GM23338 (cell line): ENCODE measurements around the gene ZNF670.

Experiments
- CREB1 ChIP-seq: fragments of 250-450 bp; sonication (Bioruptor Pico); IDR thresholded peaks from 2 replicates; pipeline ENCODE4 v1.5.0; 2020; ENCODE audit warnings: low read depth, mild to moderate bottlenecking, moderate library complexity
- EZH2 ChIP-seq: fragments of 200-600 bp; sonication (generic); IDR thresholded peaks from one replicate; pipeline ENCODE4 v1.8.0; 2017; ENCODE audit warnings: antibody characterized with exemption, mild to moderate bottlenecking, low read depth; ENCODE audit not compliant: unreplicated experiment
- EZH2phosphoT487 ChIP-seq: fragments of 200-600 bp; sonication (generic); IDR thresholded peaks from one replicate; pipeline ENCODE4 v1.8.1; 2018; ENCODE audit warnings: antibody characterized with exemption; ENCODE audit not compliant: unreplicated experiment
- JUNB ChIP-seq: IDR thresholded peaks from one replicate; pipeline ENCODE4 v1.6.1; 2016; ENCODE audit warnings: antibody characterized with exemption; ENCODE audit not compliant: unreplicated experiment
- POLR2AphosphoS5 ChIP-seq: IDR thresholded peaks from 2 replicates; pipeline ENCODE4 v1.6.1; 2016; ENCODE audit warnings: antibody characterized with exemption, low read depth
- TF ChIP-seq, protein P1 (sequence below), 2 experiments: fragments of 200-600 bp in 1 of 2; sonication (generic) in 1 of 2; conservative IDR thresholded peaks; 2 replicates each; pipeline versions ENCODE4 v1.5.1 to v1.6.1; 2016 to 2017; ENCODE audit warnings: antibody characterized with exemption in 2 of 2, low read depth in 2 of 2, mild to moderate bottlenecking in 2 of 2, moderate library complexity in 1 of 2
- TF ChIP-seq, protein P2 (sequence below): IDR thresholded peaks from 2 replicates; pipeline ENCODE4 v1.6.1; 2016; ENCODE audit warnings: antibody characterized with exemption

DNA sequence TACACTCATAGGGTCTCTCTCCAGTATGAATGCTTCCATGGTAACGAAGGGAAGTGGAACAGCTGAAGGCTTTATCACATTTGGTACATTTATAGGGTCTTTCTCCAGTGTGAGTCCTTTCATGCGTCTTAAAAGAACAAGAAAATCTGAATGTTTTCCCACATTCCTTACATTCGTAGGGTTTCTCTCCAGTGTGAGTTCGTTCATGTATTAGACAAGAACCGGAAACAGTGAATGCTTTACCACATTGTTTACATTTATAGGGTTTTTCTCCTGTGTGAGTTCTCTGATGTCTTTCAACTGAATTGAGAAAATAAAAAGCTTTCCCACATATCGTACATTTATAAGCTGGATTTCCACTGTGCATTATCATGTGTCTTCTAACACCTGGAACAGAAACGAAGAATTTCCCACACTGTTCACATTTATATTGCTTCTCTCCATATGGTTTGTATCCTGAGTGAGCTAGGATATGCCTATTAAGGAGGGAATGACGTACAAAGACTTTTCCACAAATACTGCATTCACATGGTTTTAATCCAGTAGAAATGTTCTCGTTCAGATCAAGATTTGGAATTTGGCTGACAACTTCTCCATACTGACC is 22.2 kb upstream of the ZNF670 start:
- TF ChIP-seq, protein P1, sequence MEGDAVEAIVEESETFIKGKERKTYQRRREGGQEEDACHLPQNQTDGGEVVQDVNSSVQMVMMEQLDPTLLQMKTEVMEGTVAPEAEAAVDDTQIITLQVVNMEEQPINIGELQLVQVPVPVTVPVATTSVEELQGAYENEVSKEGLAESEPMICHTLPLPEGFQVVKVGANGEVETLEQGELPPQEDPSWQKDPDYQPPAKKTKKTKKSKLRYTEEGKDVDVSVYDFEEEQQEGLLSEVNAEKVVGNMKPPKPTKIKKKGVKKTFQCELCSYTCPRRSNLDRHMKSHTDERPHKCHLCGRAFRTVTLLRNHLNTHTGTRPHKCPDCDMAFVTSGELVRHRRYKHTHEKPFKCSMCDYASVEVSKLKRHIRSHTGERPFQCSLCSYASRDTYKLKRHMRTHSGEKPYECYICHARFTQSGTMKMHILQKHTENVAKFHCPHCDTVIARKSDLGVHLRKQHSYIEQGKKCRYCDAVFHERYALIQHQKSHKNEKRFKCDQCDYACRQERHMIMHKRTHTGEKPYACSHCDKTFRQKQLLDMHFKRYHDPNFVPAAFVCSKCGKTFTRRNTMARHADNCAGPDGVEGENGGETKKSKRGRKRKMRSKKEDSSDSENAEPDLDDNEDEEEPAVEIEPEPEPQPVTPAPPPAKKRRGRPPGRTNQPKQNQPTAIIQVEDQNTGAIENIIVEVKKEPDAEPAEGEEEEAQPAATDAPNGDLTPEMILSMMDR (conservative IDR thresholded peaks at IDR 0.05; ENCODE audit: low read depth in 2 of 2): no peak
- TF ChIP-seq, protein P2, sequence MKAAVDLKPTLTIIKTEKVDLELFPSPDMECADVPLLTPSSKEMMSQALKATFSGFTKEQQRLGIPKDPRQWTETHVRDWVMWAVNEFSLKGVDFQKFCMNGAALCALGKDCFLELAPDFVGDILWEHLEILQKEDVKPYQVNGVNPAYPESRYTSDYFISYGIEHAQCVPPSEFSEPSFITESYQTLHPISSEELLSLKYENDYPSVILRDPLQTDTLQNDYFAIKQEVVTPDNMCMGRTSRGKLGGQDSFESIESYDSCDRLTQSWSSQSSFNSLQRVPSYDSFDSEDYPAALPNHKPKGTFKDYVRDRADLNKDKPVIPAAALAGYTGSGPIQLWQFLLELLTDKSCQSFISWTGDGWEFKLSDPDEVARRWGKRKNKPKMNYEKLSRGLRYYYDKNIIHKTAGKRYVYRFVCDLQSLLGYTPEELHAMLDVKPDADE: no peak
- TF ChIP-seq EZH2phosphoT487 (no peak), EZH2 (no peak), CREB1 (no peak), POLR2AphosphoS5 (no peak), JUNB (no peak)
